ENCODE measurements around the gene LUC7L.
"Not testable (repeated sequence)": the region's sequence is repeated elsewhere in the genome, so short reads cannot be mapped to it uniquely, and the experiment has no call there.

The LUC7L gene

GRCh38 chr16:153129-153521 lies 76.1 kb downstream of the LUC7L start:
- H3K79me1 ChIP-seq (ENCODE audit: low read length); H2BK12ac ChIP-seq (ENCODE audit: low read length); H2AFZ ChIP-seq (ENCODE audit: insufficient read depth, low read length, poor library complexity); H3K4me2 ChIP-seq (ENCODE audit: low read length); H4K91ac ChIP-seq (ENCODE audit: low read depth, low read length); H3K36me3 ChIP-seq (ENCODE audit: control insufficient read depth in 1 of 2, insufficient read depth in 2 of 2, low read length in 2 of 2); H4K8ac ChIP-seq (ENCODE audit: low read depth, low read length); H3K4me1 ChIP-seq (ENCODE audit: control insufficient read depth in 1 of 2, insufficient read depth in 2 of 2, low read length in 2 of 2); H3K4me3 ChIP-seq (ENCODE audit: low read depth, low read length); H3K9ac ChIP-seq (ENCODE audit: low read length); H3K79me2 ChIP-seq (ENCODE audit: control insufficient read depth, insufficient read depth, low read length, poor library complexity); H3K23ac ChIP-seq (ENCODE audit: low read length); DNase-seq; H3K9me3 ChIP-seq (ENCODE audit: insufficient read depth, low read depth, low read length); H4K12ac ChIP-seq (ENCODE audit: low read depth, low read length); H3K18ac ChIP-seq (ENCODE audit: low read length); H3K27ac ChIP-seq (ENCODE audit: low read depth, low read length); H2AK5ac ChIP-seq (ENCODE audit: low read length); H3K4ac ChIP-seq (ENCODE audit: low read depth, low read length); H3K14ac ChIP-seq (ENCODE audit: low read length); H2BK5ac ChIP-seq (ENCODE audit: low read depth, low read length, poor library complexity); H2BK120ac ChIP-seq (ENCODE audit: insufficient read depth, low read length, poor library complexity): not testable (repeated sequence)
- peaks cover 25% of the 10 kb centered on the region for H3K27me3 ChIP-seq (ENCODE audit: insufficient read depth, low read length)
- WGBS (ENCODE audit: extremely low coverage, insufficient coverage, insufficient read length), result no CpG with 5 or more reads among the region's 6 CpGs

GRCh38 chr16:152141-153128 lies 76.8 kb downstream of the LUC7L start, which contains the start of gene HBZ:
Gene HBZ, plus strand, starts transcription at chr16:152644. Its CDS starts 266 bp downstream, at chr16:152910.
- no peak within 1 kb of the TSS for H4K91ac ChIP-seq (ENCODE audit: low read depth, low read length)

GRCh38 chr16:149024-149660 lies 80.1 kb downstream of the LUC7L start:
- Histone ChIP-seq H2AFZ (ENCODE audit: insufficient read depth, low read length, poor library complexity) (no peak overlapping the region), H3K9ac (ENCODE audit: low read length) (no peak overlapping the region), H3K9me3 (ENCODE audit: insufficient read depth, low read depth, low read length) (no peaks in the 10 kb centered on the region), H3K14ac (ENCODE audit: low read length) (no peak overlapping the region), H3K36me3 (ENCODE audit: control insufficient read depth in 1 of 2, insufficient read depth in 2 of 2, low read length in 2 of 2) (no peaks in the 10 kb centered on the region), H3K4ac (ENCODE audit: low read depth, low read length) (no peak overlapping the region), H2BK5ac (ENCODE audit: low read depth, low read length, poor library complexity) (no peak overlapping the region), H3K79me1 (ENCODE audit: low read length) (no peaks in the 10 kb centered on the region), H3K4me2 (ENCODE audit: low read length) (no peak overlapping the region), H3K79me2 (ENCODE audit: control insufficient read depth, insufficient read depth, low read length, poor library complexity) (no peaks in the 10 kb centered on the region), H3K4me3 (ENCODE audit: low read depth, low read length) (no peak overlapping the region), H4K12ac (ENCODE audit: low read depth, low read length) (no peak overlapping the region), H3K23ac (ENCODE audit: low read length) (no peak overlapping the region), H3K27me3 (ENCODE audit: insufficient read depth, low read length) (peaks cover 2% of the 10 kb centered on the region), H2AK5ac (ENCODE audit: low read length) (no peak overlapping the region), H3K27ac (ENCODE audit: low read depth, low read length) (no peak overlapping the region), H3K18ac (ENCODE audit: low read length) (no peak overlapping the region), H4K8ac (ENCODE audit: low read depth, low read length) (no peak overlapping the region), H2BK12ac (ENCODE audit: low read length) (no peak overlapping the region), H3K4me1 (ENCODE audit: control insufficient read depth in 1 of 2, insufficient read depth in 2 of 2, low read length in 2 of 2) (no peaks in the 10 kb centered on the region), H4K91ac (ENCODE audit: low read depth, low read length) (no peak overlapping the region), H2BK120ac (ENCODE audit: insufficient read depth, low read length, poor library complexity) (no peak overlapping the region)
- DNase-seq, result peak; percentile 95 to 97
- no CpG with 5 or more reads among the region's 9 CpGs for WGBS (ENCODE audit: extremely low coverage, insufficient coverage, insufficient read length)

More at GRCh38 chr16:152141-153128, 76.8 kb downstream of the LUC7L start, which contains the start of gene HBZ:
- Histone ChIP-seq H3K4me2 (ENCODE audit: low read length) (no peak within 1 kb of the TSS), H3K23ac (ENCODE audit: low read length) (no peak within 1 kb of the TSS), H3K79me2 (ENCODE audit: control insufficient read depth, insufficient read depth, low read length, poor library complexity) (no peaks in the 10 kb centered on the region), H4K12ac (ENCODE audit: low read depth, low read length) (no peak within 1 kb of the TSS), H2BK12ac (ENCODE audit: low read length) (no peak within 1 kb of the TSS), H3K27me3 (ENCODE audit: insufficient read depth, low read length) (peaks cover 25% of the 10 kb centered on the region), H3K79me1 (ENCODE audit: low read length) (no peaks in the 10 kb centered on the region), H3K4me1 (ENCODE audit: control insufficient read depth in 1 of 2, insufficient read depth in 2 of 2, low read length in 2 of 2) (peaks cover 5 to 6% of the 10 kb centered on the region in 2 experiments), H2AK5ac (ENCODE audit: low read length) (no peak within 1 kb of the TSS), H3K18ac (ENCODE audit: low read length) (no peak within 1 kb of the TSS), H3K9me3 (ENCODE audit: insufficient read depth, low read depth, low read length) (peaks cover 4% of the 10 kb centered on the region), H3K4ac (ENCODE audit: low read depth, low read length) (no peak within 1 kb of the TSS), H3K9ac (ENCODE audit: low read length) (no peak within 1 kb of the TSS), H4K8ac (ENCODE audit: low read depth, low read length) (no peak within 1 kb of the TSS), H3K4me3 (ENCODE audit: low read depth, low read length) (no peak within 1 kb of the TSS), H3K27ac (ENCODE audit: low read depth, low read length) (no peak within 1 kb of the TSS), H2BK5ac (ENCODE audit: low read depth, low read length, poor library complexity) (no peak within 1 kb of the TSS), H2AFZ (ENCODE audit: insufficient read depth, low read length, poor library complexity) (no peak within 1 kb of the TSS), H3K14ac (ENCODE audit: low read length) (no peak within 1 kb of the TSS), H3K36me3 (ENCODE audit: control insufficient read depth in 1 of 2, insufficient read depth in 2 of 2, low read length in 2 of 2) (no peaks in the 10 kb centered on the region), H2BK120ac (ENCODE audit: insufficient read depth, low read length, poor library complexity) (no peak within 1 kb of the TSS)
- no peak for DNase-seq
- no CpG with 5 or more reads among the region's 17 CpGs for WGBS (ENCODE audit: extremely low coverage, insufficient coverage, insufficient read length)

GRCh38 chr16:146646-147045 lies 82.6 kb downstream of the LUC7L start:
- Histone ChIP-seq H2AFZ (ENCODE audit: insufficient read depth, low read length, poor library complexity) (no peak overlapping the region), H4K12ac (ENCODE audit: low read depth, low read length) (no peak overlapping the region), H3K79me2 (ENCODE audit: control insufficient read depth, insufficient read depth, low read length, poor library complexity) (no peaks in the 10 kb centered on the region), H3K4ac (ENCODE audit: low read depth, low read length) (no peak overlapping the region), H2AK5ac (ENCODE audit: low read length) (no peak overlapping the region), H3K4me2 (ENCODE audit: low read length) (no peak overlapping the region), H3K9me3 (ENCODE audit: insufficient read depth, low read depth, low read length) (no peaks in the 10 kb centered on the region), H3K4me1 (ENCODE audit: control insufficient read depth in 1 of 2, insufficient read depth in 2 of 2, low read length in 2 of 2) (no peaks in the 10 kb centered on the region), H2BK5ac (ENCODE audit: low read depth, low read length, poor library complexity) (no peak overlapping the region), H3K79me1 (ENCODE audit: low read length) (no peaks in the 10 kb centered on the region), H3K27me3 (ENCODE audit: insufficient read depth, low read length) (no peaks in the 10 kb centered on the region), H2BK120ac (ENCODE audit: insufficient read depth, low read length, poor library complexity) (no peak overlapping the region), H2BK12ac (ENCODE audit: low read length) (no peak overlapping the region), H3K9ac (ENCODE audit: low read length) (no peak overlapping the region), H3K4me3 (ENCODE audit: low read depth, low read length) (no peak overlapping the region), H3K14ac (ENCODE audit: low read length) (no peak overlapping the region), H4K91ac (ENCODE audit: low read depth, low read length) (no peak overlapping the region), H4K8ac (ENCODE audit: low read depth, low read length) (no peak overlapping the region), H3K23ac (ENCODE audit: low read length) (no peak overlapping the region), H3K36me3 (ENCODE audit: control insufficient read depth in 1 of 2, insufficient read depth in 2 of 2, low read length in 2 of 2) (no peaks in the 10 kb centered on the region), H3K27ac (ENCODE audit: low read depth, low read length) (no peak overlapping the region), H3K18ac (ENCODE audit: low read length) (no peak overlapping the region)
- no CpG with 5 or more reads among the region's 2 CpGs for WGBS (ENCODE audit: extremely low coverage, insufficient coverage, insufficient read length)
- DNase-seq, result peak; percentile 47 to 84
